Hematopoietic multipotent progenitor cell treated with erythropoietin and hydrocortisone succinate and interleukin-3 and kit ligand, for 17 days (in vitro differentiated cells): ENCODE measurements around the gene ERICH3.

Source experiments
- DNase-seq: peaks from one replicate; pipeline ENCODE4 v3.0.0-alpha.2; 2015; ENCODE audit warnings: low spot score

The ERICH3 gene

GRCh38 chr1:74673351-74674111, at the start of gene ERICH3:
Gene ERICH3 (minus strand): TSS chr1:74673792. CDS start chr1:74673519, 273 bp downstream.
- DNase-seq, result no peak

GRCh38 chr1:74717626-74718025, 44.0 kb upstream of the ERICH3 start:
- DNase-seq, result no peak

- no peak for DNase-seq
Observed at GRCh38 chr1:74716822-74717221, 43.2 kb upstream of the ERICH3 start.

GRCh38 chr1:74715806-74716205, 42.2 kb upstream of the ERICH3 start:
- DNase-seq, result no peak

GRCh38 chr1:74715236-74715502, 41.6 kb upstream of the ERICH3 start:
- no peak for DNase-seq

GRCh38 chr1:74714429-74715235, 41.0 kb upstream of the ERICH3 start:
- no peak for DNase-seq

- no peak for DNase-seq
Observed at GRCh38 chr1:74713849-74714248, 40.3 kb upstream of the ERICH3 start.

- DNase-seq, result no peak
Observed at GRCh38 chr1:74712881-74713280, 39.3 kb upstream of the ERICH3 start.

GRCh38 chr1:74703386-74704182, 30.0 kb upstream of the ERICH3 start:
- DNase-seq, result no peak

- no peak for DNase-seq
Observed at GRCh38 chr1:74699331-74699730, 25.7 kb upstream of the ERICH3 start.

- DNase-seq, result no peak
Observed at GRCh38 chr1:74697832-74698231, 24.2 kb upstream of the ERICH3 start.

GRCh38 chr1:74693473-74693872, 19.9 kb upstream of the ERICH3 start:
- no peak for DNase-seq

GRCh38 chr1:74690909-74691308, 17.3 kb upstream of the ERICH3 start:
- no peak for DNase-seq

GRCh38 chr1:74690364-74690696, 16.7 kb upstream of the ERICH3 start:
- DNase-seq, result no peak

GRCh38 chr1:74689621-74690363, 16.2 kb upstream of the ERICH3 start:
- DNase-seq, result peak; percentile 46

- DNase-seq, result no peak
Observed at GRCh38 chr1:74686928-74687327, 13.3 kb upstream of the ERICH3 start.

GRCh38 chr1:74684301-74684700, 10.7 kb upstream of the ERICH3 start:
- DNase-seq, result no peak

GRCh38 chr1:74683656-74684055, 10.1 kb upstream of the ERICH3 start:
- no peak for DNase-seq

GRCh38 chr1:74681851-74682250, 8.3 kb upstream of the ERICH3 start:
- DNase-seq, result no peak

GRCh38 chr1:74681449-74681848, 7.9 kb upstream of the ERICH3 start:
- no peak for DNase-seq

GRCh38 chr1:74681001-74681400, 7.4 kb upstream of the ERICH3 start:
- DNase-seq, result no peak

GRCh38 chr1:74679811-74680210, 6.2 kb upstream of the ERICH3 start:
- no peak for DNase-seq
